WERI-Rb-1 (cell line): ENCODE results near the gene FTO.

Source experiments
- DNase-seq: peaks from one replicate; pipeline ENCODE4 v3.0.0-alpha.2; 2020
- H3K27ac ChIP-seq: fragments of 250-450 bp; sonication (Bioruptor Pico); 2 replicates; pipeline ENCODE4 v1.5.1; 2020; ENCODE audit warnings: mild to moderate bottlenecking, moderate library complexity
- H3K27me3 ChIP-seq: fragments of 250-450 bp; sonication (Bioruptor Pico); 2 replicates; pipeline ENCODE4 v1.5.1; 2021; ENCODE audit warnings: mild to moderate bottlenecking, low read depth, moderate library complexity; ENCODE audit not compliant: insufficient read depth, severe bottlenecking
- H3K36me3 ChIP-seq: fragments of 250-450 bp; sonication (Bioruptor Pico); 2 replicates; pipeline ENCODE4 v1.5.1; 2020; ENCODE audit warnings: mild to moderate bottlenecking, moderate library complexity
- H3K4me3 ChIP-seq: 2 replicates; pipeline ENCODE4 v1.5.1; 2011; ENCODE audit warnings: low read depth, mild to moderate bottlenecking, control low read depth, low read length
- H3K9me3 ChIP-seq: fragments of 250-450 bp; sonication (Bioruptor Pico); 2 replicates; pipeline ENCODE4 v1.5.1; 2021; ENCODE audit warnings: mild to moderate bottlenecking, moderate library complexity; ENCODE audit not compliant: severe bottlenecking
- CTCF ChIP-seq: IDR thresholded peaks from 2 replicates; pipeline ENCODE4 v1.5.1; 2011; ENCODE audit warnings: low read depth, mild to moderate bottlenecking, control low read depth, inconsistent platforms, low read length

Gene FTO

GRCh38 chr16:53989597-53989996, 285.6 kb downstream of the FTO start:
- Histone ChIP-seq H3K27ac (no peak overlapping the region), H3K27me3 (no peaks in the 10 kb centered on the region), H3K9me3 (no peaks in the 10 kb centered on the region), H3K4me3 (no peak overlapping the region), H3K36me3 (no peaks in the 10 kb centered on the region)
- TF ChIP-seq CTCF = no peak
- no peak for DNase-seq

- DNase-seq = no peak
- Histone ChIP-seq H3K4me3 (no peak overlapping the region), H3K27ac (no peak overlapping the region), H3K36me3 (no peaks in the 10 kb centered on the region), H3K27me3 (no peaks in the 10 kb centered on the region), H3K9me3 (no peaks in the 10 kb centered on the region)
- TF ChIP-seq CTCF = no peak
Measured at GRCh38 chr16:53991754-53992378, 287.9 kb downstream of the FTO start.

- Histone ChIP-seq H3K4me3 (no peak overlapping the region), H3K36me3 (no peaks in the 10 kb centered on the region), H3K27me3 (no peaks in the 10 kb centered on the region), H3K27ac (no peak overlapping the region), H3K9me3 (no peaks in the 10 kb centered on the region)
- no peak for TF ChIP-seq CTCF
- no peak for DNase-seq
Measured at GRCh38 chr16:53995378-53995777, 291.4 kb downstream of the FTO start.

GRCh38 chr16:53996961-53997360, 293.0 kb downstream of the FTO start:
- TF ChIP-seq CTCF = no peak
- Histone ChIP-seq H3K27me3 (no peaks in the 10 kb centered on the region), H3K27ac (no peak overlapping the region), H3K4me3 (no peak overlapping the region), H3K36me3 (no peaks in the 10 kb centered on the region), H3K9me3 (no peaks in the 10 kb centered on the region)
- no peak for DNase-seq

- no peak for DNase-seq
Measured at GRCh38 chr16:53998024-53998810, 294.3 kb downstream of the FTO start.

More at GRCh38 chr16:53998024-53998810, 294.3 kb downstream of the FTO start:
- H3K4me3 ChIP-seq = no peak overlapping the region
- no peaks in the 10 kb centered on the region for H3K36me3 ChIP-seq
- H3K27me3 ChIP-seq = no peaks in the 10 kb centered on the region
- no peak for TF ChIP-seq CTCF
- no peaks in the 10 kb centered on the region for H3K9me3 ChIP-seq
- no peak overlapping the region for H3K27ac ChIP-seq
